ENCODE measurements around the gene EPC2. TPM values are rescaled to one million over a fixed set of nuclear protein-coding genes. Genes with fewer than 3 reads are reported as not detected.
"Not testable (repeated sequence)": the region's sequence is repeated elsewhere in the genome, so short reads cannot be mapped to it uniquely, and the experiment has no call there.

Gene EPC2
- total and polyA plus RNA-seq, 4 donors: 11.1 to 43.6 (median 27.6) TPM

DNA sequence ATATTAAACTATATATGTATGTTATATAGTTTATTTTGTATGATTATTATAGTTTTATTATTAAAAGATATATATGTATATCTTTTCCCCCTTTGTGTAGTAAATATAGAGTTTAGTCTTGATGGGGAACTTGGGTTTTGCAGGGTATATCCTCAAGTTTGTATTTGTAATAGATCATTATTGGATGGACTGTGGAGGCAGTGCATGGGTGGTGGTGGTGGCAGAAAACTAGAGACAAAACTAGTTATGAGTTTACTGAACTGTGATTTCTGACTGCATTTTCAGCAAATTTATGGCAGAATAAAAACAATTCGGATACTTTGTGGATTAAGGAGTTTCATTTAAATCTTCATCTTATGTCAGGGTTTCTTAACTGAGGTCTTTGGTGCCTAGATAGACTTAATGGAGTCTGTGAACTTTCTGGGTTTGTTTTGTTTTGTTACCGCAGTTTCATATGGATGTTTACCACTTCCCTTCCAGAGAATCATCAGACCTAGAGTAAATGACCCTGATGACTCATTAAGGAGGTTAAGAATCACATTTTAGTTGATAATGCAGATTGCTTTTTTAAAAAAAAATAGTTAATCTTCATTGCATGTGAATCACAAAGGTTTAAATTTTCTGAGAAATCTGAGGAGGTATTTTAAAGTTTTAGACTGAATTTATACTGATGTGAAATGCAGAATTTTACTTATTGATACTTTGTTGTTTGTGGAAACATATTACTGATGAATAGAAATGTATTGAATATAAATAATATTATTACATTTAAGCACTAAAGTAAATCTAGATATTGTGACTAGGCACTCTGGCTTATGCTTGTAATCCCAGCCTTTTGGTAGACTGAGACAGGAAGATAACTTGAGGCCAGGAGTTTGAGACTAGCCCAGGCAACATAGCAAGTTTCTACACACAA is 14.5 kb downstream of the EPC2 start:
- no peaks in the 10 kb centered on the region for H3K27me3 ChIP-seq (ENCODE audit: control insufficient read depth in 1 of 2, insufficient read depth in 2 of 2, low read length in 1 of 2)
- DNase-seq (no peak), ATAC-seq (ENCODE audit: low FRiP score) (no peak)
- peaks cover 3% of the 10 kb centered on the region in 2 donors for H3K4me1 ChIP-seq (ENCODE audit: control insufficient read depth in 1 of 2, insufficient read depth in 2 of 2, low read length in 2 of 2)
- WGBS, 2 donors: 77 to 80% methylated on average over 2 of the region's 2 CpGs
- H3K36me3 ChIP-seq (ENCODE audit: control insufficient read depth in 1 of 2, insufficient read depth in 2 of 2, low read length in 1 of 2): no peaks in the 10 kb centered on the region
- no peak overlapping the region for H3K4me3 ChIP-seq (ENCODE audit: low read length in 2 of 2)
- no peaks in the 10 kb centered on the region for H3K9me3 ChIP-seq (ENCODE audit: control insufficient read depth, low read length)
- H3K27ac ChIP-seq (ENCODE audit: low read depth in 1 of 2, low read length in 2 of 2): no peak overlapping the region
- intact Hi-C loops (cut with DNase I): no loop called here

DNA sequence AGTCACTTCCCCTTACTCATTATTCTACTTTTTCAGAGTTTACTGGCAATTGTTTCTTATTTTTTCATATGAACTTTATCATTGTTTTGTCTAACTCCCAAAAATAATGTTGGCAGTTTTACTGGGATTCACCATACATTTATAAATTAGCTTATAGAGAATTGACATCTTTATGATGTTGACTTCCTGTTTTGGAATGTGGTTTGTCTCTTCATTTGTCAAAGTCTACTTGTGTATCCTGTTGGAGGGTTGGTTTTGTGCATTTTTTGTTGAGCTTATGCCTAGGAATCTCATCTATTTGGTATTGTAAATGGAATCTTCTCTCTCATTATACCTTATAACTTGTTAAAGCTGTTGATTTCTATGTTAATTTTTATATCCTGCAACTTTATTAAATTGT is 16.4 kb downstream of the EPC2 start:
- H3K4me1 ChIP-seq (ENCODE audit: control insufficient read depth in 1 of 2, insufficient read depth in 2 of 2, low read length in 2 of 2): peaks cover 3% of the 10 kb centered on the region in 2 donors
- H3K9me3 ChIP-seq (ENCODE audit: control insufficient read depth, low read length): no peaks in the 10 kb centered on the region
- H3K36me3 ChIP-seq (ENCODE audit: control insufficient read depth in 1 of 2, insufficient read depth in 2 of 2, low read length in 1 of 2): no peaks in the 10 kb centered on the region

GRCh38 chr2:148662332-148662731 is 17.8 kb downstream of the EPC2 start:
- H3K9me3 ChIP-seq (ENCODE audit: control insufficient read depth, low read length); H3K27ac ChIP-seq (ENCODE audit: low read depth in 1 of 2, low read length in 2 of 2); H3K36me3 ChIP-seq (ENCODE audit: control insufficient read depth in 1 of 2, insufficient read depth in 2 of 2, low read length in 1 of 2); H3K4me3 ChIP-seq (ENCODE audit: low read length in 2 of 2); intact Hi-C loops (cut with DNase I); H3K4me1 ChIP-seq (ENCODE audit: control insufficient read depth in 1 of 2, insufficient read depth in 2 of 2, low read length in 2 of 2); H3K27me3 ChIP-seq (ENCODE audit: control insufficient read depth in 1 of 2, insufficient read depth in 2 of 2, low read length in 1 of 2); ATAC-seq (ENCODE audit: low FRiP score); DNase-seq: not testable (repeated sequence)
- 94 to 97% methylated on average over 8 of the region's 8 CpGs for WGBS, 2 donors

More for the DNA sequence above, 16.4 kb downstream of the EPC2 start:
- intact Hi-C loops (cut with DNase I): no loop called here
- no peaks in the 10 kb centered on the region for H3K27me3 ChIP-seq (ENCODE audit: control insufficient read depth in 1 of 2, insufficient read depth in 2 of 2, low read length in 1 of 2)
- DNase-seq: no peak
- H3K27ac ChIP-seq (ENCODE audit: low read depth in 1 of 2, low read length in 2 of 2): no peak overlapping the region
- no peak overlapping the region for H3K4me3 ChIP-seq (ENCODE audit: low read length in 2 of 2)
- ATAC-seq (ENCODE audit: low FRiP score): no peak

- 90 to 96% methylated on average over 8 of the region's 8 CpGs for WGBS, 2 donors
- H3K36me3 ChIP-seq (ENCODE audit: control insufficient read depth in 1 of 2, insufficient read depth in 2 of 2, low read length in 1 of 2): no peaks in the 10 kb centered on the region
- H3K4me3 ChIP-seq (ENCODE audit: low read length in 2 of 2): no peak overlapping the region
- intact Hi-C loops (cut with DNase I): no loop called here
- no peak for ATAC-seq (ENCODE audit: low FRiP score)
- H3K27me3 ChIP-seq (ENCODE audit: control insufficient read depth in 1 of 2, insufficient read depth in 2 of 2, low read length in 1 of 2): no peaks in the 10 kb centered on the region
- DNase-seq: no peak
- H3K27ac ChIP-seq (ENCODE audit: low read depth in 1 of 2, low read length in 2 of 2): no peak overlapping the region
- peaks cover 2 to 3% of the 10 kb centered on the region in 2 donors for H3K4me1 ChIP-seq (ENCODE audit: control insufficient read depth in 1 of 2, insufficient read depth in 2 of 2, low read length in 2 of 2)
- H3K9me3 ChIP-seq (ENCODE audit: control insufficient read depth, low read length): no peaks in the 10 kb centered on the region
Observed at GRCh38 chr2:148664229-148664628, 19.7 kb downstream of the EPC2 start.

GRCh38 chr2:148666555-148666954 is 22.0 kb downstream of the EPC2 start:
- intact Hi-C loops (cut with DNase I): no loop called here
- Histone ChIP-seq H3K4me3 (ENCODE audit: low read length in 2 of 2) (no peak overlapping the region), H3K27me3 (ENCODE audit: control insufficient read depth in 1 of 2, insufficient read depth in 2 of 2, low read length in 1 of 2) (no peaks in the 10 kb centered on the region), H3K9me3 (ENCODE audit: control insufficient read depth, low read length) (no peaks in the 10 kb centered on the region), H3K4me1 (ENCODE audit: control insufficient read depth in 1 of 2, insufficient read depth in 2 of 2, low read length in 2 of 2) (peaks cover 0 to 7% of the 10 kb centered on the region in 2 donors), H3K36me3 (ENCODE audit: control insufficient read depth in 1 of 2, insufficient read depth in 2 of 2, low read length in 1 of 2) (no peaks in the 10 kb centered on the region), H3K27ac (ENCODE audit: low read depth in 1 of 2, low read length in 2 of 2) (no peak overlapping the region)
- no peak for DNase-seq
- no peak for ATAC-seq (ENCODE audit: low FRiP score)

DNA sequence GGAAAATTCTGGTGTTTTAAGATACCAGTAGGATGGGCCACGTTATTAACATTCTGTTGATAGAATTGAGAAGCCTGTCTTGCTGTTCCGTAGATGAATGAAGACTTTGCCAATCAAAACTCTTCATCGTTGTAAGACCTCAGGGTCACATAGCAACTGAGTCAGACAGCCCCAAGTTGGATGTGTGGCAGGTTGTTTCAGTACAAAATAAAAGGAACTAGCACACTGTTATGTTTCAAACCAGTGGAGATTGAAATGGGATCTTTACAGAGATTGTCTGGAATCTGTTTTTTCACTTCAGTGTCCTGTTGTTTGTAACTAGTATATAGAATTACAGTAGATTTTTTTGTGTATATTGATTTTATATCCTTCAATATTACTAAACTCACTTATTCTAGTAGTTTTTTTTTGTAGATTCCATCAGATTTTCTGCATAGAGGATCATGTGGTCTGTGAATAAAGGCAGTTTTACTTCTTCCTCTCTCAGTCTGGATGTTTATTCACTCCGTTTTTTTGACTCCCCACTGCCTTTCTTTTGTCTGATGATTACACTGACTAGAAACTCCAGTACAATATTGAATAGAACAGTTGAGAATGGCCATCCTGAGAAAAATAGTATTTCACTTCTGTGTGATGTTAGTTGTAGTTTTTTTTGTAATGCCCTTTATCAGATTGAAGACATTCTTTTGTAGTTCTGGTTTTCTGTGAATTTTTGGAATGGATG is 22.7 kb downstream of the EPC2 start:
- ATAC-seq (ENCODE audit: low FRiP score): no peak
- Histone ChIP-seq H3K9me3 (ENCODE audit: control insufficient read depth, low read length) (no peaks in the 10 kb centered on the region), H3K27ac (ENCODE audit: low read depth in 1 of 2, low read length in 2 of 2) (no peak overlapping the region), H3K27me3 (ENCODE audit: control insufficient read depth in 1 of 2, insufficient read depth in 2 of 2, low read length in 1 of 2) (no peaks in the 10 kb centered on the region), H3K4me3 (ENCODE audit: low read length in 2 of 2) (no peak overlapping the region), H3K36me3 (ENCODE audit: control insufficient read depth in 1 of 2, insufficient read depth in 2 of 2, low read length in 1 of 2) (no peaks in the 10 kb centered on the region), H3K4me1 (ENCODE audit: control insufficient read depth in 1 of 2, insufficient read depth in 2 of 2, low read length in 2 of 2) (peaks cover 0 to 7% of the 10 kb centered on the region in 2 donors)
- no peak for DNase-seq
- whole genome bisulfite sequencing, 2 donors: 3 to 4% methylated on average over 4 of the region's 4 CpGs
- intact Hi-C loops (cut with DNase I): no loop called here

GRCh38 chr2:148670773-148671172 is 26.2 kb downstream of the EPC2 start:
- Histone ChIP-seq H3K36me3 (ENCODE audit: control insufficient read depth in 1 of 2, insufficient read depth in 2 of 2, low read length in 1 of 2) (no peaks in the 10 kb centered on the region), H3K4me3 (ENCODE audit: low read length in 2 of 2) (no peak overlapping the region), H3K27me3 (ENCODE audit: control insufficient read depth in 1 of 2, insufficient read depth in 2 of 2, low read length in 1 of 2) (no peaks in the 10 kb centered on the region), H3K4me1 (ENCODE audit: control insufficient read depth in 1 of 2, insufficient read depth in 2 of 2, low read length in 2 of 2) (peaks cover 4 to 7% of the 10 kb centered on the region in 2 donors), H3K9me3 (ENCODE audit: control insufficient read depth, low read length) (no peaks in the 10 kb centered on the region), H3K27ac (ENCODE audit: low read depth in 1 of 2, low read length in 2 of 2) (no peak overlapping the region)
- no peak for ATAC-seq (ENCODE audit: low FRiP score)
- no peak for DNase-seq
- 32 to 45% methylated on average over 1 of the region's 1 CpG for WGBS, 2 donors
- intact Hi-C loops (cut with DNase I): no loop called here

- H3K36me3 ChIP-seq (ENCODE audit: control insufficient read depth in 1 of 2, insufficient read depth in 2 of 2, low read length in 1 of 2): no peaks in the 10 kb centered on the region
- no peaks in the 10 kb centered on the region for H3K27me3 ChIP-seq (ENCODE audit: control insufficient read depth in 1 of 2, insufficient read depth in 2 of 2, low read length in 1 of 2)
- no peak for ATAC-seq (ENCODE audit: low FRiP score)
- no peak overlapping the region for H3K27ac ChIP-seq (ENCODE audit: low read depth in 1 of 2, low read length in 2 of 2)
- no peak for DNase-seq
- no peaks in the 10 kb centered on the region for H3K9me3 ChIP-seq (ENCODE audit: control insufficient read depth, low read length)
- intact Hi-C loops (cut with DNase I): no loop called here
- 75 to 85% methylated on average over 2 of the region's 2 CpGs for WGBS, 2 donors
- peaks cover 5 to 7% of the 10 kb centered on the region in 2 donors for H3K4me1 ChIP-seq (ENCODE audit: control insufficient read depth in 1 of 2, insufficient read depth in 2 of 2, low read length in 2 of 2)
- H3K4me3 ChIP-seq (ENCODE audit: low read length in 2 of 2): no peak overlapping the region
Observed at GRCh38 chr2:148674063-148675020, 29.8 kb downstream of the EPC2 start.
